Measurements from ENCODE around the gene GRIP1. TPM values are rescaled to one million over a fixed set of nuclear protein-coding genes. Genes with fewer than 3 reads are reported as not detected.

Gene GRIP1
- total RNA-seq, 1 donor from 2014 or later = 0.47 TPM

GRCh38 chr12:66331016-66331415 lies 347.9 kb downstream of the GRIP1 start:
- intact Hi-C loops (cut with micrococcal nuclease) = no loop called here
- Histone ChIP-seq H3K36me3 (peaks cover 5% of the 10 kb centered on the region), H3K4me3 (no peak overlapping the region), H3K4me1 (peaks cover 15% of the 10 kb centered on the region), H3K9me3 (replicated peaks) (no peaks in the 10 kb centered on the region), H3K27me3 (ENCODE audit: low read depth) (no peaks in the 10 kb centered on the region), H3K27ac (replicated peaks) (no peak overlapping the region)
- no peak for DNase-seq
- TF ChIP-seq, protein P1, sequence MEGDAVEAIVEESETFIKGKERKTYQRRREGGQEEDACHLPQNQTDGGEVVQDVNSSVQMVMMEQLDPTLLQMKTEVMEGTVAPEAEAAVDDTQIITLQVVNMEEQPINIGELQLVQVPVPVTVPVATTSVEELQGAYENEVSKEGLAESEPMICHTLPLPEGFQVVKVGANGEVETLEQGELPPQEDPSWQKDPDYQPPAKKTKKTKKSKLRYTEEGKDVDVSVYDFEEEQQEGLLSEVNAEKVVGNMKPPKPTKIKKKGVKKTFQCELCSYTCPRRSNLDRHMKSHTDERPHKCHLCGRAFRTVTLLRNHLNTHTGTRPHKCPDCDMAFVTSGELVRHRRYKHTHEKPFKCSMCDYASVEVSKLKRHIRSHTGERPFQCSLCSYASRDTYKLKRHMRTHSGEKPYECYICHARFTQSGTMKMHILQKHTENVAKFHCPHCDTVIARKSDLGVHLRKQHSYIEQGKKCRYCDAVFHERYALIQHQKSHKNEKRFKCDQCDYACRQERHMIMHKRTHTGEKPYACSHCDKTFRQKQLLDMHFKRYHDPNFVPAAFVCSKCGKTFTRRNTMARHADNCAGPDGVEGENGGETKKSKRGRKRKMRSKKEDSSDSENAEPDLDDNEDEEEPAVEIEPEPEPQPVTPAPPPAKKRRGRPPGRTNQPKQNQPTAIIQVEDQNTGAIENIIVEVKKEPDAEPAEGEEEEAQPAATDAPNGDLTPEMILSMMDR (IDR thresholded peaks at IDR 0.05; ENCODE audit: borderline replicate concordance) = no peak

DNA sequence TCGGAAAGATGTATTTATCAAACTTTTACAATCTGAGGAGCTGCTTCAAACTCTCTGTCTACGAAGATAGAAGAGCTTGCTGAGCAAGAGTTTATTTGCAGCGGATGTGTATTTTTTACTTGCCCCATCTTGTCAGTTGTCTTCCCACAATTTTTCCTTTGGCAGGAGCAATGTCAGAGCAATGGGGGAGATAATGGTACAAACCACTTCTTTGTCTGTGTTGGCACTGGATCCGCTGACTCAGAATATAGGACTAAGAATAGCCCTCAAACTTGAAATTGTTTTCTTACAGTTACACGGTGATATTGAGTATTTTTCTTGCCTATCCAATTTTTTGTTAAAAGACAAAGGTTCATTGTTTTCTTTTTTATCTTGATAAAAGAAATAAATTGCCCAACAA lies 348.9 kb downstream of the GRIP1 start:
- Histone ChIP-seq H3K36me3 (peaks cover 13% of the 10 kb centered on the region), H3K4me1 (peaks cover 15% of the 10 kb centered on the region), H3K27ac (replicated peaks) (no peak overlapping the region), H3K9me3 (replicated peaks) (no peaks in the 10 kb centered on the region), H3K4me3 (no peak overlapping the region), H3K27me3 (ENCODE audit: low read depth) (no peaks in the 10 kb centered on the region)
- DNase-seq = no peak
- TF ChIP-seq, protein P1 (IDR thresholded peaks at IDR 0.05; ENCODE audit: borderline replicate concordance) = no peak
- intact Hi-C loops (cut with micrococcal nuclease) = no loop called here

GRCh38 chr12:66323017-66323416 lies 355.9 kb downstream of the GRIP1 start:
- no peak overlapping the region for H3K27ac ChIP-seq (replicated peaks)
- no peak overlapping the region for H3K4me3 ChIP-seq
- H3K9me3 ChIP-seq (replicated peaks) = no peaks in the 10 kb centered on the region
- peaks cover 33% of the 10 kb centered on the region for H3K36me3 ChIP-seq
- intact Hi-C loops (cut with micrococcal nuclease) = no loop called here
- H3K4me1 ChIP-seq = no peaks in the 10 kb centered on the region
- TF ChIP-seq, protein P1 (IDR thresholded peaks at IDR 0.05; ENCODE audit: borderline replicate concordance) = no peak
- no peak for DNase-seq
- H3K27me3 ChIP-seq (ENCODE audit: low read depth) = no peaks in the 10 kb centered on the region

DNA sequence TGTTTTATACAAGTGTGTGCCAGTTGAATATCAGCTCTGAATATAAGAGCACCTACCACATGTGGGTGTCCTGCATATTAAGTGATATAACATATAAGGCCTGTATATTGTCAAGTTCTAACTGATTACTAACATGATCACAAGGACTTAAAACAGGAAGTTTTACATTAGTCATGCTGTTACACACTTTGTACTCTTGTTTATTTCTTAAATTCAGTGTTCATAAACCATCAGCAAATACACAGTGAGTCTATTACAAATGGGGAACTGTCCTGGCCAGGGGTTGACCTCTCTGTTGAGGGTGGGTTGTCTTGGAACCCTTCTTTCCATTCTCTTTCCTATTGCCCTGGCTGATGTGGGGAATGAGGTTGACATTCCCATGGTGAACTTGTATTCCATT lies 357.4 kb downstream of the GRIP1 start:
- H3K4me1 ChIP-seq = no peaks in the 10 kb centered on the region
- TF ChIP-seq, protein P1 (IDR thresholded peaks at IDR 0.05; ENCODE audit: borderline replicate concordance) = no peak
- no peaks in the 10 kb centered on the region for H3K9me3 ChIP-seq (replicated peaks)
- H3K27me3 ChIP-seq (ENCODE audit: low read depth) = no peaks in the 10 kb centered on the region
- intact Hi-C loops (cut with micrococcal nuclease) = no loop called here
- H3K27ac ChIP-seq (replicated peaks) = no peak overlapping the region
- no peak for DNase-seq
- no peak overlapping the region for H3K4me3 ChIP-seq
- H3K36me3 ChIP-seq = peaks cover 32% of the 10 kb centered on the region

GRCh38 chr12:66320996-66321395 lies 357.9 kb downstream of the GRIP1 start:
- H3K4me3 ChIP-seq = no peak overlapping the region
- H3K27me3 ChIP-seq (ENCODE audit: low read depth) = no peaks in the 10 kb centered on the region
- H3K27ac ChIP-seq (replicated peaks) = no peak overlapping the region
- H3K9me3 ChIP-seq (replicated peaks) = no peaks in the 10 kb centered on the region
- TF ChIP-seq, protein P1 (IDR thresholded peaks at IDR 0.05; ENCODE audit: borderline replicate concordance) = no peak
- peaks cover 32% of the 10 kb centered on the region for H3K36me3 ChIP-seq
- no peaks in the 10 kb centered on the region for H3K4me1 ChIP-seq
- intact Hi-C loops (cut with micrococcal nuclease) = no loop called here
- DNase-seq = no peak
